Measurements from ENCODE around the gene ADCY6.

DNA sequence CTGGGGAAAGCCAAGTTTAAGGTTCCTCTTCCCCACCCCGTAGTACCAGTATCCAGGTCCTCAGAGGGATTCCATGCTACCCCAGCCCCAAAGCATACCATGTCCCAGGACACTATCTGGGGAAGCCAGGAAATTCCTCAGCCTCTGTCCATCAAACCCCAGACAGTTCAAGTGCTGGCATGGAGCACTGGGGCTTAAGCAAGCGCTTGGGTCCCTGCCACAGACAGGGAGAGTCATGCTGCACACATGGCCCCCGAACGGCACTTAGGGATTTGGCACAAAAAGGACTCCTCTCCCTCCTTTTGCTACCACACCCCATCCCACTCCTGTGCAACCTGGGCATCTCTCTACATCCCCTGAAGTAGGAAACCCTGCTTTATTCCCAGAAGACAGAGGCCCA, 21.8 kb downstream of the ADCY6 start:
- TF ChIP-seq, protein P1, sequence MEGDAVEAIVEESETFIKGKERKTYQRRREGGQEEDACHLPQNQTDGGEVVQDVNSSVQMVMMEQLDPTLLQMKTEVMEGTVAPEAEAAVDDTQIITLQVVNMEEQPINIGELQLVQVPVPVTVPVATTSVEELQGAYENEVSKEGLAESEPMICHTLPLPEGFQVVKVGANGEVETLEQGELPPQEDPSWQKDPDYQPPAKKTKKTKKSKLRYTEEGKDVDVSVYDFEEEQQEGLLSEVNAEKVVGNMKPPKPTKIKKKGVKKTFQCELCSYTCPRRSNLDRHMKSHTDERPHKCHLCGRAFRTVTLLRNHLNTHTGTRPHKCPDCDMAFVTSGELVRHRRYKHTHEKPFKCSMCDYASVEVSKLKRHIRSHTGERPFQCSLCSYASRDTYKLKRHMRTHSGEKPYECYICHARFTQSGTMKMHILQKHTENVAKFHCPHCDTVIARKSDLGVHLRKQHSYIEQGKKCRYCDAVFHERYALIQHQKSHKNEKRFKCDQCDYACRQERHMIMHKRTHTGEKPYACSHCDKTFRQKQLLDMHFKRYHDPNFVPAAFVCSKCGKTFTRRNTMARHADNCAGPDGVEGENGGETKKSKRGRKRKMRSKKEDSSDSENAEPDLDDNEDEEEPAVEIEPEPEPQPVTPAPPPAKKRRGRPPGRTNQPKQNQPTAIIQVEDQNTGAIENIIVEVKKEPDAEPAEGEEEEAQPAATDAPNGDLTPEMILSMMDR (IDR thresholded peaks at IDR 0.05), result no peak
- no peak for TF ChIP-seq POLR2A (IDR thresholded peaks at IDR 0.05)
